Neural cell (in vitro differentiated cells): Measurements from ENCODE around the gene FNDC10. TPM values are rescaled to one million over a fixed set of nuclear protein-coding genes. Genes with fewer than 3 reads are reported as not detected.

Experiments used
- H2AFZ ChIP-seq: fragments of 200-600, 300-800 bp; sonication (generic), shearing (Covaris generic); 2 replicates; pipeline ENCODE4 v1.6.0; 2014; ENCODE audit warnings: low read depth, mild to moderate bottlenecking, antibody characterized with exemption, low read length, moderate library complexity
- H3F3A ChIP-seq: fragments of 200-600 bp; shearing (Covaris generic); 2 replicates; pipeline ENCODE4 v1.6.1; 2016; ENCODE audit warnings: mild to moderate bottlenecking, moderate library complexity, mixed read lengths, antibody characterized with exemption, low read length; ENCODE audit not compliant: insufficient read depth, poor library complexity, severe bottlenecking
- H3K27ac ChIP-seq: fragments of 200-600, 300-800 bp; sonication (generic), shearing (Covaris generic); 2 replicates; pipeline ENCODE4 v1.5.1; 2014; ENCODE audit warnings: mild to moderate bottlenecking, low read length, moderate library complexity
- H3K27me3 ChIP-seq: fragments of 300-800, 200-600 bp; sonication (generic), shearing (Covaris generic); 2 replicates; pipeline ENCODE4 v1.6.0; 2014; ENCODE audit warnings: mild to moderate bottlenecking, low read depth, low read length, moderate library complexity; ENCODE audit not compliant: insufficient read depth
- H3K36me3 ChIP-seq: fragments of 300-800, 200-600 bp; sonication (generic), shearing (Covaris generic); 2 replicates; pipeline ENCODE4 v1.5.1; 2014; ENCODE audit warnings: mild to moderate bottlenecking, antibody characterized with exemption, low read length, moderate library complexity; ENCODE audit not compliant: insufficient read depth
- H3K4me2 ChIP-seq: fragments of 300-800, 200-600 bp; sonication (generic), shearing (Covaris generic); 2 replicates; pipeline ENCODE4 v1.6.0; 2014; ENCODE audit warnings: mild to moderate bottlenecking, low read length
- H3K4me3 ChIP-seq: fragments of 300-800, 200-600 bp; sonication (generic), shearing (Covaris generic); 2 replicates; pipeline ENCODE4 v1.5.1; 2014; ENCODE audit warnings: mild to moderate bottlenecking, low read length, moderate library complexity
- H3K79me2 ChIP-seq: fragments of 200-600 bp; shearing (Covaris generic); replicated peaks from 2 replicates; pipeline ENCODE4 v1.6.0; 2014; ENCODE audit warnings: mild to moderate bottlenecking, low read length, moderate library complexity; ENCODE audit not compliant: insufficient read depth
- H3K9ac ChIP-seq: fragments of 300-800, 200-600 bp; sonication (generic), shearing (Covaris generic); 2 replicates; pipeline ENCODE4 v1.6.1; 2016; ENCODE audit warnings: mild to moderate bottlenecking, low read length, mixed read lengths
- H3K9me2 ChIP-seq: fragments of 200-600 bp; shearing (Covaris generic); 2 replicates; pipeline ENCODE4 v1.6.1; 2016; ENCODE audit warnings: mild to moderate bottlenecking, low read length, mixed read lengths; ENCODE audit not compliant: insufficient read depth
- H3K9me3 ChIP-seq: fragments of 200-600, 300-800 bp; sonication (generic), shearing (Covaris generic); 2 replicates; pipeline ENCODE4 v1.6.1; 2016; ENCODE audit warnings: mild to moderate bottlenecking, mixed run types, low read length, moderate library complexity, mixed read lengths
- H4K20me1 ChIP-seq: fragments of 200-600 bp; shearing (Covaris generic); 2 replicates; pipeline ENCODE4 v1.6.1; 2016; ENCODE audit warnings: mild to moderate bottlenecking, mixed run types; ENCODE audit not compliant: insufficient read depth
- CTCF ChIP-seq: fragments of 450-650 bp; IDR thresholded peaks from 2 replicates; pipeline ENCODE4 v1.5.1; 2014; ENCODE audit warnings: antibody characterized with exemption, mild to moderate bottlenecking, moderate library complexity; ENCODE audit not compliant: poor library complexity, severe bottlenecking
- EP300 ChIP-seq: fragments of 450-650 bp; conservative IDR thresholded peaks from 2 replicates; pipeline ENCODE4 v1.6.1; 2014; ENCODE audit warnings: antibody characterized with exemption, mild to moderate bottlenecking, moderate library complexity; ENCODE audit not compliant: poor library complexity, severe bottlenecking
- EZH2 ChIP-seq: fragments of 200-600, 300-800 bp; shearing (Covaris generic), sonication (generic); IDR thresholded peaks from 2 replicates; pipeline ENCODE4 v1.6.1; 2014; ENCODE audit warnings: antibody characterized with exemption, low read length, borderline replicate concordance, mild to moderate bottlenecking; ENCODE audit not compliant: insufficient read depth, poor library complexity, severe bottlenecking
- MXI1 ChIP-seq: fragments of 450-650 bp; conservative IDR thresholded peaks from 2 replicates; pipeline ENCODE4 v1.6.1; 2014; ENCODE audit warnings: antibody characterized with exemption, mild to moderate bottlenecking; ENCODE audit not compliant: poor library complexity, severe bottlenecking
- POLR2AphosphoS5 ChIP-seq: IDR thresholded peaks from 2 replicates; pipeline ENCODE4 v1.6.1; 2012
- RAD21 ChIP-seq: fragments of 450-650 bp; conservative IDR thresholded peaks from 2 replicates; pipeline ENCODE4 v1.6.1; 2014; ENCODE audit warnings: antibody characterized with exemption, mild to moderate bottlenecking, moderate library complexity
- REST ChIP-seq: IDR thresholded peaks from 2 replicates; pipeline ENCODE4 v1.6.1; 2012; ENCODE audit warnings: borderline replicate concordance
- SMC3 ChIP-seq: fragments of 450-650 bp; conservative IDR thresholded peaks from 2 replicates; pipeline ENCODE4 v1.6.1; 2014; ENCODE audit warnings: antibody characterized with exemption, mild to moderate bottlenecking, moderate library complexity; ENCODE audit not compliant: poor library complexity
- TAF1 ChIP-seq: IDR thresholded peaks from 2 replicates; pipeline ENCODE4 v1.6.1; 2012; ENCODE audit warnings: low read depth
- polyA plus RNA-seq: library from polyadenylated mRNA; depleted of rRNA; stranded (reverse); fragments of >200 nt; gene quantifications from 2 replicates; pipeline ENCODE4 v1.2.3, GENCODE V29; 2014

Gene FNDC10
- polyA plus RNA-seq, 1 donor from 2014 or later: 4.5 TPM

- no peak overlapping the region for H3K4me2 ChIP-seq
- H3K27ac ChIP-seq: no peak overlapping the region
- TF ChIP-seq EZH2 (no peak), RAD21 (no peak), POLR2AphosphoS5 (no peak), REST (no peak), SMC3 (no peak), EP300 (no peak), MXI1 (no peak), TAF1 (no peak), CTCF (no peak)
Observed at GRCh38 chr1:1554550-1554925, 45.4 kb downstream of the FNDC10 start.

GRCh38 chr1:1553821-1554494 lies 46.0 kb downstream of the FNDC10 start:
- Histone ChIP-seq H3K9me3 (no peaks in the 10 kb centered on the region), H4K20me1 (no peaks in the 10 kb centered on the region), H3F3A (no peaks in the 10 kb centered on the region), H3K79me2 (no peaks in the 10 kb centered on the region), H2AFZ (no peak overlapping the region), H3K27me3 (no peaks in the 10 kb centered on the region), H3K4me2 (no peak overlapping the region), H3K4me3 (no peak overlapping the region), H3K27ac (no peak overlapping the region), H3K36me3 (no peaks in the 10 kb centered on the region), H3K9ac (no peak overlapping the region), H3K9me2 (no peaks in the 10 kb centered on the region)
- TF ChIP-seq SMC3 (no peak), POLR2AphosphoS5 (no peak), EP300 (no peak), EZH2 (no peak), RAD21 (no peak), MXI1 (no peak), CTCF (no peak), REST (no peak), TAF1 (no peak)

More at GRCh38 chr1:1554550-1554925, 45.4 kb downstream of the FNDC10 start:
- no peaks in the 10 kb centered on the region for H3K9me3 ChIP-seq
- H3K4me3 ChIP-seq: no peak overlapping the region
- H3K9me2 ChIP-seq: no peaks in the 10 kb centered on the region
- no peaks in the 10 kb centered on the region for H4K20me1 ChIP-seq
- H3K27me3 ChIP-seq: no peaks in the 10 kb centered on the region
- H3K9ac ChIP-seq: no peak overlapping the region
- H2AFZ ChIP-seq: no peak overlapping the region
- no peaks in the 10 kb centered on the region for H3K79me2 ChIP-seq
- no peaks in the 10 kb centered on the region for H3F3A ChIP-seq
- H3K36me3 ChIP-seq: no peaks in the 10 kb centered on the region
